Islet precursor cell (in vitro differentiated cells): ENCODE data around the gene ALOX5.
"Not testable (repeated sequence)": the region's sequence is repeated elsewhere in the genome, so short reads cannot be mapped to it uniquely, and the experiment has no call there.

ENCODE experiments used
- DNase-seq: peaks from one replicate; pipeline ENCODE4 v3.0.0-alpha.2; 2018

ALOX5 gene

GRCh38 chr10:45471531-45472310, 97.7 kb downstream of the ALOX5 start:
- DNase-seq: no peak

GRCh38 chr10:45473126-45473525, 99.1 kb downstream of the ALOX5 start:
- DNase-seq: no peak

- no peak for DNase-seq
Measured at GRCh38 chr10:45476559-45476958, 102.5 kb downstream of the ALOX5 start.

- no peak for DNase-seq
Measured at GRCh38 chr10:45480294-45480693, 106.3 kb downstream of the ALOX5 start.

DNA sequence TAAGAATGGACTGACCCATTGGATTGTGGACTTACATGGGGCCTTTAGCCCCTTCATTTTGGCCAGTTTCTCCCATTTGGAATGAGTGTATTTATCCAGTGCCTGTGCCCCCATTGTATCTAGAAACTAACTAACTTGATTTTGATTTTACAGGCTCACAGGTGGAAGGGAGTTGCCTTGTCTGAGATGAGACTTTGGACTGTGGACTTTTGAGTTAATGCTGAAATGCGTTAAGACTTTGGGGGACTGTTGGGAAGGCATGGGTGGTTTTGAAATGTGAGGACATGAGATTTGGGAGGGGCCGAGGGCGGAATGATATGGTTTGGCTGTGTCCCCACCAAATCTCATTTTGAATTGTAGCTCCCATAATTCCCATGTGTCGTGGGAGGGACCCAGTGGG, 107.1 kb downstream of the ALOX5 start:
- not testable (repeated sequence) for DNase-seq

DNA sequence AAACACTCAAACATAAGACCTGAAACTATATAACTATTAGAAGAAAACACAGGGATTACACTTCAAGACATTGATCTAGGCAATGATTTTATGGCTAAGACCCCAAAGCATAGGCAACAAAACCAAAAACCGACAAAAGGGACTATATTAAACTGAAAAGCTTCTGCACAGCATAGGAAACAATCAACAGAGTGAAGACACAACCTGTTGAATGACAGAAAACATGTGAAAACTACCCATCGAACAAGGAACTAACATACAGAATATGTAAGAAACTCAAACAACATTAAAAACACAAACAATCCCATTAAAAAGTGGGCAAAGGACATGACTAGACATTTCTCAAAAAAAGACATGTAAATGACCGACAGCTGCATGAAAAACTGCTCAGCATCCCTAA, 109.0 kb downstream of the ALOX5 start:
- no peak for DNase-seq

DNA sequence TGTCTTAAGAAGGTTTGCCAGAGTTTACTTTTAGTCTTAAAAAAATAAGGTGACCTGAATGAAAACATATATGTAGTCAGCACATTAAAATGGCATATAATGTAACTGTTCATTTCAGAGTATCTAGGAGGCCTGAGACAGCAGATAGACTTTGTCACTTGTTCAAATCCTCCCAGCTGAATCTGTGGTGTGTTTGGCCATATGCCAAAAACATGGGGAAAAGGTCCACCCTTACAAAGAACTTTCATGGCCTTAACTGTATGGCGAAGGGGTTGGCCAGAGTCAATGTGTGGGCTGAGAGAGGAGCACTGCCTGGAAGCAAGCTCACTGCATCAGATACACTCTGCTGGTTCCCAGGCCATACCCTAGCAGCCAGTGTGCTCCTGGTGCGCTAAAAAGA, 113.7 kb downstream of the ALOX5 start:
- DNase-seq: no peak

DNA sequence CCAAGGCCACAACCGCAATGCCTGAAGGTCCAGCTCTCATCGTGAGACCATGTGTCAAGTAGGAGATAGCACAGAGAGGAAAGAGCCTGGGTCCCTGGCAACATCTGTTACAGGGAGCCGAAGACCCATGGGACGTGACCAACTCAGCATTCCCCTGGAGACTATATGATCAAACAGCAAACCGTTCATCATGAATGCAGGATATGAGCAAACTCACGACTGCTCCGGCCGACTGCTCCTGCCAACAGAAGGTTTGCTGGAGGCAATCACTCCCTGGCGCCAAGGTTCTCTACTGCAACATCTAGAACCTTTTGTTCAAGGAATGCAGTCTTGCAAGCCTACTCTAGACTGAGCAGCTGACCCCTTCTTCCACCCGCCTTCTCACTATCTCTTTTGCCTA, 114.3 kb downstream of the ALOX5 start:
- DNase-seq: no peak

- DNase-seq: no peak
Measured at GRCh38 chr10:45490277-45490676, 116.3 kb downstream of the ALOX5 start.

DNA sequence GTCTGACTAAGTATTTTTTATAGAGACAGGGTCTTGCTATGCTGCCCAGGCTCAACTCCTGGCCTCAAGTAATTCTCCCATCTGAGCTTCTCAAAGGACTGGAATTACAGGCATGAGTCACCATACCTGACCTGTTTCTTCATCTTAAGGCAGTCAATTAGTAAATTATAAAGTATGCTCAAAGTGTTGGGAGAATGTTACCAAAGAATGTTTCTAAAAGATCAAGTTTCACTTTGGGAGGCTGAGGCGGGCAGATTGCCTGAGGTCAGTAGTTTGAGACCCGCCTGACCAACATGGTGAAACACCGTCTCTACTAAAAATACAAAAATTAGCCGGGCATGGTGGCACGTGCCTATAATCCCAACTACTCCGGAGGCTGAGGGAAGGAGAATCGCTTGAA, 117.0 kb downstream of the ALOX5 start:
- DNase-seq: no peak
